Effector CD4-positive, alpha-beta T cell (primary cell): ENCODE results near the gene CSNK1E.
"Not testable (repeated sequence)": the region's sequence is repeated elsewhere in the genome, so short reads cannot be mapped to it uniquely, and the experiment has no call there.

ENCODE experiments used
- DNase-seq: peaks from one replicate; pipeline ENCODE4 v3.0.0-alpha.2; 2020
- total RNA-seq: gene quantifications from one replicate; lab custom pipeline; 2026; lab: John Stamatoyannopoulos, UW

Gene CSNK1E
- total RNA-seq, result 55.7 reads per million, percentile 71 among the genes with 10 or more reads in this experiment

DNA sequence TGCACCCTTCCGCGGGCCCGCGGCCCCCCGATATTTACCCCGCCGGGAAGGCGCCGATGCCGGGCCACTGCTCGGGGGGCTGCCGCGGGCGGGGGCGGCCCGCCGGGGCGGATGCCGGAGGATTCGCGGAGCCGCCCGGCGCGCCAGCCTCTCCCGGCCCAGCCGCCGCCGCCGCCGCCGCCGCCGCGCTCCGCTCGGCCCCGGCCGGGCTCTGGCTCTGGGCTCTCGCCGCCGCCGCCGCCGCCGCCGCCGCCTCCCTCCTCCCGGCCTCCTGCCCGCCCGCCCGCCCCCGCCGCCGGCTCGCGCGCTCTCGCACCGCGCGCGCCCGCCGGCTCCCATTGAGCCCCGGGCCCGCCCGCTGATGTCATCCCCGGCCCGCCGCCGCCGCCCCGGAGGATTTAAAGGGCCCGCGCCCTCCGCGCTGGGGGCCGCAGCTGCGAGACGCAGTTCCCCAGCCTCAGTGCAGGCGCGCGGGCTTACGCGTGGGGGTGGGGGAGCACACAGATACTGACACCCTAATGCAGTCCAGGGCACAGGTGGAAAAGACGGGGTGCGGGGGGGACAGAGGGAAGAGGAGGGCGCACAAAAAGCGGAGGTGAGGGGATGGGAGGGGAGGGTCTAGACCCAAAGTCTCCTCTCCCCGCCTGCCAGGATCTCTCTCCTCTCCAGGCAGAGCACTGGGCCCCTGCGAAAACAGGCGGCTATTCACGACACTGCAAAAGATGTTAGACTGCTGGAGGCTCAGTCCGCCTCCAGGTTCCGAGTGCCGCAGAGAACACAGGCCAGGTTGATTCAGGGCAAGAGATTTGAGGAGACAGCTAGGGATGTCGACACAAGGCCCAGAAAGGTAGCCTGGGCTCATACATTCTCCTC, at the start of gene CSNK1E:
CSNK1E (minus strand) TSS at position 312 of the 873 bp plus-strand sequence. CDS start 3,276 bp downstream, outside the sequence.
- peak; percentile 74 for DNase-seq

DNA sequence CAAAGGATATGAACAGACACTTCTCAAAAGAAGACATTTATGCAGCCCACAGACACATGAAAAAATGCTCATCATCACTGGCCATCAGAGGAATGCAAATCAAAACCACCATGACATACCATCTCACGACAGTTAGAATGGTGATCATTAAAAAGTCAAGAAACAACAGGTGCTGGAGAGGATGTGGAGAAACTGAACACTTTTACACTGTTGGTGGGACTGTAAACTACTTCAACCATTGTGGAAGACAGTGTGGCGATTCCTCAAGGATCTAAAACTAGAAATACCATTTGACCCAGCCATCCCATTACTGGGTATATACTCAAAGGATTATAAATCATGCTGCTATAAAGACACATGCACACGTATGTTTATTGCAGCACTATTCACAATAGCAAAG, 48.6 kb upstream of the CSNK1E start:
- DNase-seq, result not testable (repeated sequence)

DNA sequence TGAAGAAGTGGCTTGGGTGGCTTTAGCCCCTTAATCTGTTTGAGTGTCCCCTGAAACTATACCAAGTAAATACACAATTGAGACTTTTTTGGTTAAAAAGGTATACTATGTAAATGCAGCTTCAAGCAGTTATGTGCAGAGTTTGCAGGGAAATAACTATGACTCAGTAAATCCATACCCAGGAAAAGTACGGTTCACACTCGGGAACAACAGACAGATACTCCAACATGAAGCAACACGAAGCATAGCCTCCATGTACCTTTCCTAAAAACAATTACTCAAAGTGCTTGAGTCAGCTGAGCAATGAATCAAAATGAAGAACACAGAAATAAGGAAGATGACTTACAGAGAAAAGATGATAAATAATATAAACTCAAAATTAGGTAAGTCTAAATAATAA, 47.9 kb upstream of the CSNK1E start:
- DNase-seq, result not testable (repeated sequence)

DNA sequence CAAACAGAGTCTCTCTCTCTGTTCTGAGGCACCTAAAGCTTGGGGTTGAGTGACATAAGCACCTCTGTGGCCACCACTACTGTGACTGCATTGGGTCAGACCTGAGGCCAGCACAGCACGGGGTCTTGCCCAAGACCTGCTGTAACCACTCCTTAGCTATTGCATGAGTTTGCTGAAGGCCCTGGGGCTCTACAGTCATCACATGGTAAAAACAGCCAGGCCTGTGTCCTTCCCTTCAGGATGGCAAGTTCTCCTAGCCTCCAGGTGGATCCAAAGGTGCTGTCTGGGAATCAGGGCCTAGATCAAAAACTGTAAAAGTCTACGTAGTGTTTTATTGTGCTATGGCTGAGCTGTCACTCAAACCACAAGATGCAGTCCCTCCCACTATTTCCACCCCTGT, 43.3 kb upstream of the CSNK1E start:
- not testable (repeated sequence) for DNase-seq

DNA sequence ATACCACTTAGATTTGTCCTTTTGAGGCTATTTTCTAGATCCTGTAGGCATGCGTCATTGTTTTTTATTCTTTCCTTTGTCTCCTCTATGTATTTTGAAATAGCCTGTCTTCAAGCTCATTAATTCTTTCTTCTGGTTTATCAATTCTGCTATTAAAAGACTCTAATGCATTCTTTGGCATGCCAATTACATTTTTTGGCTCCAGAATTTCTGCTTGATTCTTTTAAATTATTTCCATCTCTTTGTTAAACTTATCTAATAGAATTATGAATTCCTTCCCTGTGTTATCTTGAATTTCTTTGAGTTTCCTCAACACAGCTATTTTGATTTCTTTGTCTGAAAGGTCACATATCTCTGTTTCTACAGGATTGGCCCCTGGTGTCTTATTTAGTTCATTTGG, 42.6 kb upstream of the CSNK1E start:
- DNase-seq, result not testable (repeated sequence)

DNA sequence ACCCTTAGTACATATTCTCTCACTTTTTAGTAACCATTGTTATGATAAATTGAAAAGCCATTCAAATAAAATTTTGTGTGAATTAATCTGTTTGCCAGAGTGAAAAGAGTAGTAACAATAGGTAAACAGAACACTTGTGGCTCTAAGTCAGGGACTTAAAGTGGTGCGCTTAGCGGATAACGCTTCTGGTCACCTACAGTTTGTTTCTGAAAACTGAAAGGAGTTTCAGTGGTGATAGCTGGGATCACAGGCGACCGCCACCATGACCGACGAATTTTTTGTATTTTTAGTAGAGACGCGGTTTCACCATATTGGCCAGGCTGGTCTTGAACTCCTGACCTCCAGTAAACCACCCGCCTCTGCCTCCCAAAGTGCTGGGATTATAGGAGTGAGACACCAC, 40.7 kb upstream of the CSNK1E start:
- DNase-seq, result not testable (repeated sequence)

DNA sequence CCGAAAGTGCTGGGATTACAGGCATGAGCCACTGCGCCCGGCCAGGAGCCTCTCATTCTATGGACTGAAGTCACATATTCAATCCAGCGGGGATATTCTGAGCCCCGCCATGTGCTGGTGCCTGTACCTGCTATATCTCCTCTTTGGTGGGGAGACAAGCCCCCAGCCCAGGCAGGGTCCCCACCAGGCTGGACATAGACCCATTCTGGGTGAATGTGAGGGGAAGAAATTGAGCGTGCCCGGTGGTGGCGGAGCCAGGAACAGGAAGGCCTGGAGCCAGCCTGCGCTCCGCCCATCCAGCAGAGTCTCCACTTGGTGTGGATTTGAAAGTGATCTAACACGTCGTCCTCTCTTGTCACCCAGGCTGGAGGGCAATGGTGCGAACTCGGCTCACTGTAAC, 38.0 kb upstream of the CSNK1E start:
- no peak for DNase-seq

DNA sequence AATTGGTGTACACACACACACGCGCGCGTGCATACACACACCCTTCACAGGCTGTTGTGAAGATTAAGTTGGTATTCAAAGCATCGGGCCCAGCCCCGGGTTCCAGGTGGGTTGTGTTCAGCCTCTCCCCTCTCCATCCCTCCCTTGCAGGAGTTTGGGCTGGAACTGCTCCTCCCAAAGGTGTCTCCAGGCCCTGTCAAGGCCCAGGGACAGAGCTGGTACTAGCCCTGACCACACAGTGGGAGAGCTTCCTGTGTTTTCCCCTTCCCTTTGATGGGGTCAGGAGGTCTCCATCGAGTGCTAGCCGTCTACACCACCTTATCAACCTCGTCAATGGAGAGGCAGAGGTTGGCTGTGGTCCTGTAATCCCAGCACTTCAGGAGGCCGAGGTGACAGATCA, 36.5 kb upstream of the CSNK1E start:
- no peak for DNase-seq

DNA sequence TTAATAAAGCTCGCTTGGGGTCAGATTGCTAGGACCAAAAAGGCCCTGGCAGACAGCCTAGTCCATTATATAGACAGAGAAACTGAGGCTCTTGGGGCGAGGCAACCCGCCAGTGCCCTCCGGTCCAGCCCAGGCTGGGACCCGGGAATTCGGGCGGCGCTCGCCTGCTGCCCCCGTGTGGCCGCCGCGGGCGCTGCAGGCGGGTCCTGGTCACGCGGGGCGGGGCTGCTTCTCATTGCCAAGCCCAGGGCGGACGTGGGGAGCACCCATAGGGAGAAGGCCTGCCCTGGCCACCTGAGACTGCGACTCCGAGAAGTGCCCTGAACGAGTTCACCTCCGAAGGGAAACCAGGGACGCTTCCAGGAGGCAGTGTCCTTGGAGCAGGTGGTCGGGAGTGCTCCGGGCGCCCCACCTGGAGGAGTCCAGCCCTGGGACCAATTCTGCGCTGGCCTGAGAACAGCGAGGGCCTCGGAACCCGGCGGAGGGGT, 36.0 kb upstream of the CSNK1E start:
- peak; percentile 56 for DNase-seq

DNA sequence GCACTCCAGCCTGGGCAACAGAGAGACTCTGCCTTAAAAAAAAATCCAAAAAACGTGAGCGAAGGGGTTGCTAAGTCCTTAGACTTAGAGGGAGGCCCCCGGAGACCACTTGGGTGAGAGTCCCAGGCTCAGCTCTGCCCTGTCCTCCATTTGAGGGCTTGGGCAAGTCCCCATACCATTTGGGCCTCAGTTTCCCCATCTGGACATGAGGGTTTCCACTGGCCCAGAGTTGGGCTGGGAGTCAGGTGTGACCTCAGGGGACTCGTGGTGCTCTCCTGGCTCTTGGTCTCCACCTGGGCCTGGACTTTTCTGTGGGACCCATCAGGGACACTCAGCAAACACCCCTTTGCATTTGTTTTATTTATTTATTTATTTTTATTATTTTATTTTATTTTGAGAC, 35.2 kb upstream of the CSNK1E start:
- DNase-seq, result no peak

DNA sequence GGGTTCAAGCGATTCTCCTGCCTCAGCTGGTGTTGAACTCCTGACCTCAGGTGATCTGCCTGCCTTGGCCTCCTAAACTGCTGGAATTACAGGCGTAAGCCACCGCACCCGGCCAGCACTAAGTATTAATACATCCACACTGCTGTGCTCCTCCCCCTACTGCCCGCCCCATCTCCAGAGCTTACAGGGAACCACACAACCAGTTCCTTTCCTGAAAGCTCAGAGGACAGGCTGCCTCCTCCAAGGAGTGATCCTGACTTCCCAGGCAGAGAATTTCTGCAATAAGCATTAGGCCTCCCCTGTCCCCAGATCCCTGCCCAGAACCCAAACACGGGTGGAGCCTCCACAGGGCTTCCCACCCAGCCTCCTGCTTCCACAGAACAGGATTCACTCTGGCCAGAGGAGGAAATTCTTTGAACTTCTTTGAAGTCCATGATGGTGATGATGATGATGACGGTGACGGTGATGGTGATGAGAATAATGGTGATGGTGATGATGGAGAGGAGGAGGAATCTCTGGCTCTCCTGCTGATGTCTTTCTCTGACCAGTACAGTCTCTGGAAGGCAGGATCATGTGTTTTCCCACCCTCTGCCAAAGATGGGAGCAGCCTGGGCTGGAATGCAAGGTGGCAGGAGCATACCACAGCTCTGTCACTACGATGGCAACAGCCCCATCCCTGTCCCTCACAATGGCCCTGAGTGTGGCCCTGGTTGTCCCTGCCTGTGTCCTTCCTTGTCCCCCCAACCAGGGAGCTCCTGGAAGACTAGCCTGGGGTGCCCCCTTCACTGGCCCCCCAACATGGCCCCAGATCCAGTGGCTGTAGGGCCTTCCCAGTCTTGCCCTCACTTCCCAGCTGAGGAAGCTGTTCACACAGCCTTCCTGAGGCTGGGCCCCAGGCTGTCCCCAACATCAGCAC, 33.5 kb upstream of the CSNK1E start:
- DNase-seq, result no peak

DNA sequence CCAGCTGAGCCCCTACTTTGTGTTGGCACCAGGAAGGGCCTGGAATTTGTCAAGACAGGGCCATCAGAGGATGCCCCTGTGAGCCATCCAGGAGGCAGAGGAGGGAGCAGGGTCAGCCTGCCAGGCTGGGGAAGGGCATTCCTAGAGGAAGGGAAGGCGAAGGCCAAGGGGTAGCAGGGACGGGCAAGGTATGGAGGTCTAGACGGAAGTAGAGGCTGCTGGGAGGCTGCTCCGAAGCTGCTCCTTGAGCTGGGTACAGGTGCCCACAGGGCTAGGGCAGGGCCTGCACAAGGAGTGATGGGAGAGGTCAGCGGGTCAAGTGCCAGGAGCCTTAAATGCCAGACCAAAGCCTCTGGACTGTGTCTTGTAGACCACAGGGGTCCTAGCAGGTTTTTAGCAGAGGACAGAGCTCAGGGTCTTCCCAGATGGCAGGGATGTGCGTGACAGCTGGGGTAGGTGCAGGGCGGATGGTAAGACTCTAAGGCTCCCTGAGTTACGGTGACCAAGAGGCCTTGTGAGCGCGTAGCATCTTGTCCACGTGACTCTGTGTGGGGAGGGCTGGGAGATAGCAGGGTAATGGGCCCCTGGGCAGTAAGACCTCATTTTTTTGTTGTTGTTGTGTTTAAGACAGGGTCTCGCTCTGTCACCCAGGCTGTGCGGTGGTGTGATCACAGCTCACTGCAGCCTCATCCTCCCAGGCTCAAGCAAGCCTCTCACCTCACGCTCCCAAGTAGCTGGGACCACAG, 31.7 kb upstream of the CSNK1E start:
- no peak for DNase-seq

DNA sequence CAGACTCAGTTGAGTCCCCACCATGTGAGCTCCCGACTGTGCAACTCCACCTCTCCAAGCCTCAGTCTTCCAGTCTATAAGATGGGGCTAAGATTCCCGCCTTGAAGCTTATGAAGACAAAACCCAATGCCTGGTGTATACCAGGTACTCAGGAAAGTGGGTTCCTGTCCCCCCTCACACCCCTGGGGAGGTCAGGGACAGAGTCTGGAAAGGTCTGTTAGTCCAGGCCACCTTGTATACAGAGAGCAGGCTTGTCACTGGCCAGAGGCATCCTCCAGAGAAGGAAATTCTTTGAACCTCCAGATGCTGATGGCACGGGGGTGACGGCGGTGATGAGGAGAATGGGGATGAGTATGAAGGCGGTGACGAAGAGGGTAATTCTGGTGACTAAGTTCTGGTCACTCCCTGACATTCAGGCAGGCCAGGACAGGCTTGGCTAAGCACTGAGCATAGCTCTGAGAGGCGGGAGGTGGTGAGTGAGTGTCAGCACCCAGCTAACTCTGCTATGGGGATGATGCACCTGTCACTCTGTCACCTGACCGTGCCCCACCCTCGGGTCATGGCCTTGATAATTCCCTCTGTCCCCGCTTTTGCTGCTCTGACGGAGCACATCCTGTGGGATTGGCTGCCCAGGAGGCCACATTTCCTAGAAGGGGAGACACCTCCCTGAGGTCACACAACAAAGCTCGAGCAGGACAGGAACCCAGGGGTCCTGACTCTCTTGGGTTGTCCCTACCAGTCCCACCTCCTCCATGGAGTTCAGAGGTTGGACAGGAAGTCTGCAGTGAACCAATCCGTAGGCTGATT, 30.9 kb upstream of the CSNK1E start:
- no peak for DNase-seq

DNA sequence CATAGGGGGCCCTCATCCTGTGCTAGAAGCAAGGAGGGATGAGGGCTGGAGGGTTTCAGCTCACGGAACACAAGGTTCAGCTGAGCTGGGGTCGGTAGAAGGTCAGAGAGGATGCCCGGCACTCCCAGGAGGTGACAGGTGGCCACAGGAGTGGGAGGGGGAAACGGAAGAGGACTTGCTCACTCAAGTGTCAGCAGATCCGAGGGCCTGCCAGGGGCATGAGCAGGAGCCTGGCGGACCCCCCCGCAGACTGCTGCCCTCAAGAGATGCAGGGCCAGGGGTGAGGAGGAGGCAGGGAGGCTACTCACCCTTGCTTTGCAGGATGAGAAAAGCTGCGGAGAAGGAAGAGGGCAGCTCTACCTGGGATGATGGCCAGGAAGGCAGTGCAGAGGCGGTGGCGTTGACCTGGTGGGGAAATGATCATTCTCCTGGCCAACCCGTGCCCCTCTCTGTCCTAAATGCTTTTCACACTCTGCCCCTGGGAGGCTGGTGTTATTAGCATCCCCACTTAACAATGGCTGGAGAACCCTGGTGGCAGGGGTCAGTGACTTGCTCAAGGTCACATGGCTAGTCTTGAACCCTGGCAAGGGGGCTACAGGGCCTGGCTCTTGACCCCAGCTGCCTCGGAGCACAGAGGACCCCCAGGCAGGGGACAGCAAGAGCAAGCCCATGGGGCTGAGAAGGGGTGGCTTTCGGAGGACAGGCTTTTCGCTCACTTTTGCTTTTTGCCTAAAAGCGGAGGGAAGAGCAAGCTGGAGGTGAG, 30.1 kb upstream of the CSNK1E start:
- DNase-seq, result no peak

DNA sequence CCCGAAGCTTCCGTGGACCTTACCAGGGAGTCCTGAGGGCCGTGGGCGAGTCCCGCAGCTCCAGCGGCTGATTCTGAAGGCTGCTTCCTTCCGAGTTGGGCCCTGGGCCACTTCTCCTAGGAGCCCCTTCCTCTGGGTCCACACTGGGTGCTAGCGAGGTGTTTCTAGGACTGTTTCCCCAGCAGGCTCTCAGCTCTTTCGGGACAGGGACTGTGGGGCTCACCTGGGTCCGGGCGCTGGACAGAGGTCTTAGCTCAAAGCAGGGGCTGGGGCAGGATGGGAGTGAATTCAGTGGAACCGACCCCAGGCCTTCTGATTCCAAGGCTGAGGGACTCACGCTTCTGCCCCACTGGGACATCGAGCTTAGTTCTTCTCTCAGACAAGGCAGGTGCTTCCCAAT, 29.3 kb upstream of the CSNK1E start:
- DNase-seq, result no peak

DNA sequence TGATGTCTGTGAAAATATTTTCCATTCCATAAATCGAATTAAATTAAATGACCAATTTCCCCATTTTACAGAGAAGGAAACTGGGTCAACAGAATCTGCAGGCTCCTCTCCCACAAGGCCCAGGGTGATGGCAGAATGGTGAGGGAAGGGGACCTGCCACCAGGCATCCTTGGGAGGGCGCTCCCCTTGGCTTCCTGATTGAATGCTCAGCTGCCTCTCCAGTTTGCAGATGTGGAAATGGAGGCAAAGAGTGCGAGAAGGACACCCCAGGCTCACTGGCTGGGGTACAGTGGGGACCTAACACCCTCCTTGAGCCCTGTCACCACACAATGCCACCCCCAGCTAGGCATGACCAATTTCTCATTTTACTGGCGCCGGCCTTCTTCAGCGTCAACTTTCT, 28.5 kb upstream of the CSNK1E start:
- DNase-seq, result no peak

DNA sequence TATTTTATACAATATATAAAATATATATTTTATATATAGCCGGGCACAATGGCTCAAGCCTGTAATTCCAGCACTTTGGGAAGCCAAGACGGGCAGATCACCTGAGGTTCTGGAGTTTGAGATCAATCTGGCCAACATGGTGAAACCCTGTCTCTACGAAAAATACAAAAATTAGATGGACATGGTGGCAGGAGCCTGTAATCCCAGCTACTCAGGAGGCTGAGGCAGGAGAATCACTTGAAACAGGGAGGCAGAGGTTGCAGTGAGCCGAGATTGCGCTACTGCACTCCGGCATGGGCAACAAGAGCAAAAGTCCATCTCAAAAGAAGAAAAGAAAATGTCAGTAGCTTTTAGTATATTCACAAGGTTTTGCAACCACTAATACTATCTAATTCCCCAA, 22.7 kb upstream of the CSNK1E start:
- DNase-seq, result not testable (repeated sequence)

DNA sequence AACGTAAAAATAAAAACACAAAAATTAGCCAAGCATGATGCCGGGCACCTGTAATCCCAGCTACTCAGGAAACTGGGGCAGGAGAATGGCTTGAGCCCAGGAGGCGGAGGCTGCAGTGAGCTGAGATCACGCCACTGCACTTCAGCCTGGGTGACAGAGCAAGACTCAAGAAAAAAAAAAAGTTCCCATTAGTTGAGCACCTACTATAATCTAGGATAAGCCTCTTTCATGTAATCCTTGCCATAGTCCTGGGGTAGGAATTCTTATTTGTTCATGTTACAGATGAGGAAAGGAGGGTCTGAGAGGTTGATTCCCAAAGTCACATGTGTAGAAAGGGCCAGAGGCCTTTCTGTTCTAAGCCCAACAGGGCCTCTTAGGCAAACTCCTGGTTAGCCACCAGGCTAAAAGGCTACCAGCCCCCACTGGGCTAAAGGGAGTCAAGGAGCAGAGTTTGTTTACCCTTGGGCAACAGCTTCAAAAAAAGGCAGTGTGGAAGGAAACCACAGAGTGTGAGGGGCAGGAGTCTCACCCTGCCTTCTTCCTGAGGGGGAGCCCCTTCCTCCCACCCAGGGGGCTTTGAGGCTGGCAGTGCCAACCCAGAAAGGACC, 21.6 kb upstream of the CSNK1E start:
- no peak for DNase-seq

DNA sequence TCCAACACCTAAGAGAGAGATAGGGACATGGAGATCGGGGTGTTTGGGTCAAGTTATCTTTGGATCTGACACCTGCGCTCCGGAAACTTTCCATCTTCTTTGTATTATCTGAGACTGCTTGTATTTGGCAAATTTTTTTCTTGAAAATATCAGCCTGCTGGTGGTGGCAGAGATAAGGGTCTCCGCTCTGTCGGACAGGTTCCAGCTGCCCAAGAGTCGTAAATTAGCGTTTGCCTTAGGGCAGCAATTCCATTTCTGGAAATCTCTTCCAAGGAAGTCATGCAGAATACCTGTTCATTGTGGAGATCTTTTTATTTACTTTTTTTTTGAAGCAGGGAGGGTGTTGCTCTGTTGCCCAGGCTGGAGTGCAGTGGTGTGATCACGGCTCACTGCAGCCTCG, 19.5 kb upstream of the CSNK1E start:
- DNase-seq, result no peak

DNA sequence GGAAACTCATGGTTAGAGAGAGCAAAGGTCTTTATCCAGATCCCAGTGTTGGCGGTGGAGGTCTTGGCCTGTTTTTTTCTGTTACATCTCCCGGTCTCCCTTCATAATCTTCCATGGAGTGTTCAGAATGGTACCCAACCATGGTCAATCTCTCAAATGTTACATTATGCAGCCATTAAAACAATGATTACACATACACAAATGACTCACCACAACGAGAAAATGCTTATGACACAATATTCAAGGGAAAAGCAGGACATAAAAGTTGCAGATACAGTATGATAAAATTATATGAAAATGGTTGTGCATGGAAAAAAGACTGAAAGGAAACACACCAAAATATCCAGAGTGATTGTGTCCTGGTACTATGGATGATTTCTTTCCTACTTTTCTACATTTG, 17.8 kb upstream of the CSNK1E start:
- no peak for DNase-seq

DNA sequence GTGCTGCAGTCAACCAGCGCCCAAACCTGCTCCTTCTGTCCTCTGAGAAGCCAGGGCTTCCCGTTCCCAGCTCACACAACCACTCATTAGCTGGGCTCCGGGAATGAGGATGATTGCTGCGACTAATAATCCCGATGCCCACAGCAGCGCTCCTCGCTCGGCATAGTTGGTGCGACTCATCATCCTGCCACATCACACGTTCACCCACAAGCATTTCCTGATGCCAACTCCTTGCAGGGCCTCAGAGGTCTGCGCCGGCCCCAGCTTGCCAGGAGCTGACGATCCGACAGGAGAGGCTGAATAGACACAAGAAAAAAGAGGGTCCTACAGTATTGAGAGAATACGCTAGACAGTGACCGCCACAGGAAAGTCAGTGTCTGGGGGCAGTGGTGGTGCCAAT, 10.6 kb upstream of the CSNK1E start:
- DNase-seq, result no peak
